Upper lobe of left lung (tissue), 6 donors: ENCODE results near the gene GOSR2. TPM values are rescaled to one million over a fixed set of nuclear protein-coding genes. Genes with fewer than 3 reads are reported as not detected.
"Not testable (repeated sequence)": the region's sequence is repeated elsewhere in the genome, so short reads cannot be mapped to it uniquely, and the experiment has no call there.

Experiments
- ATAC-seq, 2 donors: fragments of 200-7000 bp; cut with Tn5 transposase; one replicate each; pipeline ENCODE4 v1.9.1; 2022; ENCODE audit warnings: mild to moderate bottlenecking in 2 of 2, moderate library complexity in 2 of 2; ENCODE audit not compliant: low FRiP score in 2 of 2
- DNase-seq, 2 donors: peaks; one replicate each; pipeline ENCODE4 v3.0.0-alpha.2; 2019 to 2020
- H3K27ac ChIP-seq, 4 donors: fragments of 200-600 bp; sonication (generic); one replicate each; pipeline ENCODE4 v1.5.1; 2016 to 2019
- H3K27me3 ChIP-seq, 4 donors: fragments of 200-600 bp; sonication (generic); one replicate each; pipeline ENCODE4 v1.5.1; 2017 to 2019
- H3K36me3 ChIP-seq, 4 donors: fragments of 200-600 bp; sonication (generic); one replicate each; pipeline ENCODE4 v1.5.1; 2016 to 2019
- H3K4me1 ChIP-seq, 4 donors: fragments of 200-600 bp; sonication (generic); one replicate each; pipeline ENCODE4 v1.5.1; 2018 to 2019
- H3K4me3 ChIP-seq, 4 donors: fragments of 200-600 bp; sonication (generic); one replicate each; pipeline ENCODE4 v1.5.1; 2017 to 2019; ENCODE audit warnings: mild to moderate bottlenecking in 2 of 4, moderate library complexity in 1 of 4
- H3K9me3 ChIP-seq, 4 donors: fragments of 200-600 bp; sonication (generic); one replicate each; pipeline ENCODE4 v1.5.1; 2018 to 2019
- EP300 ChIP-seq, 4 donors: sonication (generic); formaldehyde crosslinking; IDR thresholded peaks; one replicate each; pipeline ENCODE4 v1.5.1; 2017; ENCODE audit warnings: antibody characterized with exemption in 4 of 4, control low read depth in 2 of 4
- POLR2A ChIP-seq, 4 donors: fragments of 450-650 bp; IDR thresholded peaks; one replicate each; pipeline ENCODE4 v1.5.1; 2016 to 2017; ENCODE audit warnings: antibody characterized with exemption in 4 of 4, mild to moderate bottlenecking in 2 of 4
- POLR2AphosphoS5 ChIP-seq, 2 donors: sonication (generic); formaldehyde crosslinking; IDR thresholded peaks; one replicate each; pipeline ENCODE4 v1.5.1; 2017; ENCODE audit warnings: antibody characterized with exemption in 2 of 2
- WGBS, 2 donors: methylation state at CpG; one replicate each; pipeline ENCODE4 v1.1.5; 2017 to 2018; 5-methylcytosine and 5-hydroxymethylcytosine counted together
- total RNA-seq, 6 donors: library from RNA; depleted of rRNA in 4 of 6; stranded (reverse); fragments of >200 nt in 4 of 6; gene quantifications; one replicate each; pipeline versions ENCODE4 v1.1.0 to v1.2.1, GENCODE V29; 2016 to 2021
- TF ChIP-seq, protein P1 (sequence below), 6 experiments: fragments of 450-650 bp in 4 of 6; fragments of 200-600 bp in 2 of 6; sonication (generic) in 2 of 6; IDR thresholded peaks; one replicate each; pipeline ENCODE4 v1.5.1; 2016 to 2019; ENCODE audit warnings: antibody characterized with exemption in 6 of 6
- donor health status: DM: no; HTN: no; CAD: no; lungs with moderate emphysema.
- donor health status: DM: no; HTN: yes; CAD: no; lungs with severe emphysema.

Gene GOSR2
- total RNA-seq, 6 donors from 2014 or later = 40.3 to 79.6 (median 50.8) TPM

- no peak for TF ChIP-seq POLR2A (IDR thresholded peaks at IDR 0.05)
- TF ChIP-seq POLR2AphosphoS5 (IDR thresholded peaks at IDR 0.05) = no peak
- TF ChIP-seq, protein P1, sequence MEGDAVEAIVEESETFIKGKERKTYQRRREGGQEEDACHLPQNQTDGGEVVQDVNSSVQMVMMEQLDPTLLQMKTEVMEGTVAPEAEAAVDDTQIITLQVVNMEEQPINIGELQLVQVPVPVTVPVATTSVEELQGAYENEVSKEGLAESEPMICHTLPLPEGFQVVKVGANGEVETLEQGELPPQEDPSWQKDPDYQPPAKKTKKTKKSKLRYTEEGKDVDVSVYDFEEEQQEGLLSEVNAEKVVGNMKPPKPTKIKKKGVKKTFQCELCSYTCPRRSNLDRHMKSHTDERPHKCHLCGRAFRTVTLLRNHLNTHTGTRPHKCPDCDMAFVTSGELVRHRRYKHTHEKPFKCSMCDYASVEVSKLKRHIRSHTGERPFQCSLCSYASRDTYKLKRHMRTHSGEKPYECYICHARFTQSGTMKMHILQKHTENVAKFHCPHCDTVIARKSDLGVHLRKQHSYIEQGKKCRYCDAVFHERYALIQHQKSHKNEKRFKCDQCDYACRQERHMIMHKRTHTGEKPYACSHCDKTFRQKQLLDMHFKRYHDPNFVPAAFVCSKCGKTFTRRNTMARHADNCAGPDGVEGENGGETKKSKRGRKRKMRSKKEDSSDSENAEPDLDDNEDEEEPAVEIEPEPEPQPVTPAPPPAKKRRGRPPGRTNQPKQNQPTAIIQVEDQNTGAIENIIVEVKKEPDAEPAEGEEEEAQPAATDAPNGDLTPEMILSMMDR (IDR thresholded peaks at IDR 0.05) = no peak
- WGBS, 2 donors = 52 to 84% methylated on average over 3 to 7 of the region's 7 CpGs
- H3K4me3 ChIP-seq = no peak overlapping the region
- H3K9me3 ChIP-seq = no peaks in the 10 kb centered on the region
- peaks cover 0 to 7% (median 0%) of the 10 kb centered on the region in 4 donors for H3K36me3 ChIP-seq
- ATAC-seq (peak in 1 of 2 donors; percentile 10), DNase-seq (peak in 1 of 2 donors; percentile 25)
- H3K4me1 ChIP-seq = no peaks in the 10 kb centered on the region
- H3K27ac ChIP-seq = no peak overlapping the region
- no peaks in the 10 kb centered on the region for H3K27me3 ChIP-seq
These were observed 27.5 kb downstream of the GOSR2 start for GRCh38 chr17:46950342-46950996.

DNA sequence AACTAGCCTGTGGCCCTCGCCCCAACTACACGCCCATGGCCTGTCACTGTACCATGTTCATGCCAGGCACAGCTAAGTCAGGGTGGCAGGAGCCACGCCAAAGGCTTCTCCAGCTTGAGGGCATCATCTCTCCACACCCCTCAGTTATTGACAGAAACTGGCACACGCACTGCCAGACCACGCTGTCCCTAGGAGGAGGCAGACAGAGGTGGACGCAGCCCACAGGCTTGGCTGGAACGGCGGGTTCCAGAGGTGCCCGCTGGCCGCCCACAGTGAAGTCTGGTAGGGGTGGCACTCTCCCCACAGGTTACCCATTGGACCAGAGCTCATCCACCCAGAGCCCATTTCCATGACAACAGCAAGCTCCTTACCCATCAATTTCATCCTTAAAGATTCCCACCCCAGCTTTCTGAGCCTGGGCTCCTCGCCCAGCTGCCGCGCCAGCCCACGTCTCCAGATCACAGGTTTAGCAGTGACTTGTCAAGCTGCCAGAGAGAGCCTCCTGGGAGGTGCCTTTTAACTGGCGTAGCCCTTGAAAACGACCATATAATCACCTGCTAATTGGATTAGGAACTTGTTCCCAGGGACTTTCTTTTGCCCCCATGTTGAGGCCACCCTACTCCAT lies 28.1 kb downstream of the GOSR2 start:
- Histone ChIP-seq H3K36me3 (peaks cover 0 to 7% (median 0%) of the 10 kb centered on the region in 4 donors), H3K4me3 (no peak overlapping the region), H3K4me1 (no peaks in the 10 kb centered on the region), H3K9me3 (no peaks in the 10 kb centered on the region), H3K27ac (no peak overlapping the region), H3K27me3 (no peaks in the 10 kb centered on the region)
- ATAC-seq = peak; percentile 31 to 38
- TF ChIP-seq, protein P1 (IDR thresholded peaks at IDR 0.05) = no peak
- TF ChIP-seq POLR2A (IDR thresholded peaks at IDR 0.05) = no peak
- peak in 1 of 2 donors; percentile 48 for DNase-seq
- WGBS, 2 donors = 59 to 72% methylated on average over 11 to 16 of the region's 16 CpGs

- Histone ChIP-seq H3K36me3 (peaks cover 0 to 7% (median 0%) of the 10 kb centered on the region in 4 donors), H3K9me3 (no peaks in the 10 kb centered on the region), H3K4me1 (no peaks in the 10 kb centered on the region), H3K4me3 (no peak overlapping the region), H3K27me3 (no peaks in the 10 kb centered on the region), H3K27ac (no peak overlapping the region)
- ATAC-seq (no peak), DNase-seq (no peak)
- WGBS, 2 donors = 19 to 21% methylated on average over 5 of the region's 5 CpGs
- no peak for TF ChIP-seq POLR2A (IDR thresholded peaks at IDR 0.05)
- TF ChIP-seq, protein P1 (IDR thresholded peaks at IDR 0.05) = no peak
- no peak for TF ChIP-seq EP300 (IDR thresholded peaks at IDR 0.05)
- no peak for TF ChIP-seq POLR2AphosphoS5 (IDR thresholded peaks at IDR 0.05)
These were observed 28.7 kb downstream of the GOSR2 start for GRCh38 chr17:46951706-46952105.

DNA sequence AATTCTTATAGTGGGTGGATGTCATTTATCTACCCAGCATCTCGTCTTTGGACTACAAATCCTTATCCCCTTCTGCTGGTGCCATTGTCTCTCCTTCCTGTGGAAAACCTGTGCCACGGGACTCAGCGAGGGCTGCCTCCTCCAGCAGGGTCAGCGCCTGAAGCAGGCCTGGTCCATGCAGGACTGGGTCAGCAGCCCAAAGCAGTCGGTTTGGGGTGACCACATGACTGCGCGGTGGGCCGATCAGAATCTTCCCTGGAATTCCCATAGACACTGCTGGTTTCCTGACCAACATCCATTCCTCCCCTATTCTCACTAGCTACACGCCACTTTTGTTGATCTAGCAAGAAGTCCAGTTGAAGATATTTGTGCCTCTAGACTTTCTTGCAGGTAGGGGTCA lies 29.2 kb downstream of the GOSR2 start:
- Histone ChIP-seq H3K9me3 (no peaks in the 10 kb centered on the region), H3K4me3 (no peak overlapping the region), H3K27ac (no peak overlapping the region), H3K27me3 (no peaks in the 10 kb centered on the region), H3K36me3 (peaks cover 0 to 7% (median 0%) of the 10 kb centered on the region in 4 donors), H3K4me1 (no peaks in the 10 kb centered on the region)
- DNase-seq (no peak), ATAC-seq (peak in 1 of 2 donors; percentile 14)
- no peak for TF ChIP-seq POLR2A (IDR thresholded peaks at IDR 0.05)
- TF ChIP-seq, protein P1 (IDR thresholded peaks at IDR 0.05) = no peak
- TF ChIP-seq POLR2AphosphoS5 (IDR thresholded peaks at IDR 0.05) = no peak
- no peak for TF ChIP-seq EP300 (IDR thresholded peaks at IDR 0.05)
- 75 to 76% methylated on average over 9 of the region's 9 CpGs for WGBS, 2 donors

GRCh38 chr17:46953191-46953590 lies 30.2 kb downstream of the GOSR2 start:
- not testable (repeated sequence) for H3K27ac ChIP-seq, H3K27me3 ChIP-seq, H3K4me1 ChIP-seq, H3K9me3 ChIP-seq, H3K4me3 ChIP-seq, H3K36me3 ChIP-seq, DNase-seq, ATAC-seq
- WGBS, 2 donors = 89 to 100% methylated on average over 1 to 2 of the region's 4 CpGs
